Measurements from ENCODE around the gene FSTL4. TPM values are rescaled to one million over a fixed set of nuclear protein-coding genes. Genes with fewer than 3 reads are reported as not detected.

Gene FSTL4
- polyA plus RNA-seq, 1 donor from 2014 or later: 0.57 TPM

- H4K20me1 ChIP-seq (ENCODE audit: insufficient read depth): no peaks in the 10 kb centered on the region
- H3K9ac ChIP-seq (ENCODE audit: low read length): no peak overlapping the region
- H3K9me2 ChIP-seq (ENCODE audit: insufficient read depth, low read length): no peaks in the 10 kb centered on the region
- no peak overlapping the region for H3K4me3 ChIP-seq (ENCODE audit: low read length)
- H3F3A ChIP-seq (ENCODE audit: insufficient read depth, low read length, poor library complexity, severe bottlenecking): no peaks in the 10 kb centered on the region
- no peak overlapping the region for H2AFZ ChIP-seq (ENCODE audit: low read depth, low read length)
- H3K27me3 ChIP-seq (ENCODE audit: insufficient read depth, low read depth, low read length): no peaks in the 10 kb centered on the region
- H3K36me3 ChIP-seq (ENCODE audit: insufficient read depth, low read length): no peaks in the 10 kb centered on the region
- H3K27ac ChIP-seq (ENCODE audit: low read length): no peak overlapping the region
- H3K9me3 ChIP-seq (ENCODE audit: low read length): no peaks in the 10 kb centered on the region
- H3K79me2 ChIP-seq (replicated peaks; ENCODE audit: insufficient read depth, low read length): no peaks in the 10 kb centered on the region
- H3K4me2 ChIP-seq (ENCODE audit: low read length): no peak overlapping the region
- TF ChIP-seq EP300 (conservative IDR thresholded peaks at IDR 0.05; ENCODE audit: poor library complexity, severe bottlenecking): no peak
- no peak for TF ChIP-seq POLR2AphosphoS5 (IDR thresholded peaks at IDR 0.05)
- no peak for TF ChIP-seq EZH2 (IDR thresholded peaks at IDR 0.05; ENCODE audit: borderline replicate concordance, insufficient read depth, low read length, poor library complexity, severe bottlenecking)
- TF ChIP-seq TAF1 (IDR thresholded peaks at IDR 0.05; ENCODE audit: low read depth): no peak
- no peak for TF ChIP-seq REST (IDR thresholded peaks at IDR 0.05; ENCODE audit: borderline replicate concordance)
- no peak for TF ChIP-seq RAD21 (conservative IDR thresholded peaks at IDR 0.05)
- no peak for TF ChIP-seq MXI1 (conservative IDR thresholded peaks at IDR 0.05; ENCODE audit: poor library complexity, severe bottlenecking)
- TF ChIP-seq SMC3 (conservative IDR thresholded peaks at IDR 0.05; ENCODE audit: poor library complexity): no peak
- TF ChIP-seq CTCF (IDR thresholded peaks at IDR 0.05; ENCODE audit: poor library complexity, severe bottlenecking): no peak
Measured at GRCh38 chr5:133391354-133392136, 220.8 kb downstream of the FSTL4 start.

- H3F3A ChIP-seq (ENCODE audit: insufficient read depth, low read length, poor library complexity, severe bottlenecking): no peaks in the 10 kb centered on the region
- no peak overlapping the region for H3K4me2 ChIP-seq (ENCODE audit: low read length)
- no peaks in the 10 kb centered on the region for H4K20me1 ChIP-seq (ENCODE audit: insufficient read depth)
- no peak for TF ChIP-seq EZH2 (IDR thresholded peaks at IDR 0.05; ENCODE audit: borderline replicate concordance, insufficient read depth, low read length, poor library complexity, severe bottlenecking)
- TF ChIP-seq REST (IDR thresholded peaks at IDR 0.05; ENCODE audit: borderline replicate concordance): no peak
- no peak for TF ChIP-seq MXI1 (conservative IDR thresholded peaks at IDR 0.05; ENCODE audit: poor library complexity, severe bottlenecking)
- TF ChIP-seq SMC3 (conservative IDR thresholded peaks at IDR 0.05; ENCODE audit: poor library complexity): no peak
- no peak for TF ChIP-seq TAF1 (IDR thresholded peaks at IDR 0.05; ENCODE audit: low read depth)
- no peak for TF ChIP-seq EP300 (conservative IDR thresholded peaks at IDR 0.05; ENCODE audit: poor library complexity, severe bottlenecking)
- no peak for TF ChIP-seq CTCF (IDR thresholded peaks at IDR 0.05; ENCODE audit: poor library complexity, severe bottlenecking)
- no peak for TF ChIP-seq POLR2AphosphoS5 (IDR thresholded peaks at IDR 0.05)
- no peak for TF ChIP-seq RAD21 (conservative IDR thresholded peaks at IDR 0.05)
- H3K36me3 ChIP-seq (ENCODE audit: insufficient read depth, low read length): no peaks in the 10 kb centered on the region
- no peaks in the 10 kb centered on the region for H3K27me3 ChIP-seq (ENCODE audit: insufficient read depth, low read depth, low read length)
- no peaks in the 10 kb centered on the region for H3K79me2 ChIP-seq (replicated peaks; ENCODE audit: insufficient read depth, low read length)
- no peak overlapping the region for H3K4me3 ChIP-seq (ENCODE audit: low read length)
- H3K9me2 ChIP-seq (ENCODE audit: insufficient read depth, low read length): no peaks in the 10 kb centered on the region
- no peak overlapping the region for H3K9ac ChIP-seq (ENCODE audit: low read length)
- no peak overlapping the region for H2AFZ ChIP-seq (ENCODE audit: low read depth, low read length)
- H3K9me3 ChIP-seq (ENCODE audit: low read length): no peaks in the 10 kb centered on the region
- no peak overlapping the region for H3K27ac ChIP-seq (ENCODE audit: low read length)
Measured at GRCh38 chr5:133390416-133391353, 221.7 kb downstream of the FSTL4 start.

Measured in neural cell (in vitro differentiated cells).